IPS DF 4.7 (cell line): ENCODE measurements around the gene CNTNAP2.
"Not testable (repeated sequence)": the region's sequence is repeated elsewhere in the genome, so short reads cannot be mapped to it uniquely, and the experiment has no call there.

Source experiments
- DNase-seq: peaks from one replicate; pipeline ENCODE4 v3.0.0-alpha.2; 2013; ENCODE audit warnings: low spot score; ENCODE audit errors: extremely low read depth

The CNTNAP2 gene

DNA sequence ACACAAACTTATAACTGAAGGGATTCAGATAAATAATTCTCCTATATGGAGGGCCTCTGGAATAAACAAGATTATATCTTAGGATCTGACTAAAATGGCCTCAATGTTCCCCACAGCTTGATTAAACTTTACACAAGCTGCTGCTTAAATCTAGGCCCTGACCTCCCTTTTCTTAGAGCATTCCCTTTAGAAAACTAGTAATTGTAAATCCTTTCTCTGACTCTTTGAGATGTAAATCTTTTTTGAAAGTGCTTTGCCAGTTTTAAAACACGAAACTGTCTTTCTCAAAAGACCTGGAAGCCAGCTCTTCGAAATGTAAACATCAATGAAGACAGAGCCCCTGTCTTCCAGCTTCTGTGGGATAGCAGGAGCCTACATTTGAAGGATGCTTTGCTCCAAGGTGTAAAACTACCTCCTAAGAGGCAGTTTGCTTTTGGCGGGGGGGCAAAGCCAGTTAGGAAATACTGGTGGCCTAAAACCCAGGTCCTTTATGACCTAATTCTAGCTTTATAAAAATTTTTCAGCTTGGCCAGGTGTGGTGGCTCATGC, 758.7 kb downstream of the CNTNAP2 start:
- DNase-seq, result no peak

DNA sequence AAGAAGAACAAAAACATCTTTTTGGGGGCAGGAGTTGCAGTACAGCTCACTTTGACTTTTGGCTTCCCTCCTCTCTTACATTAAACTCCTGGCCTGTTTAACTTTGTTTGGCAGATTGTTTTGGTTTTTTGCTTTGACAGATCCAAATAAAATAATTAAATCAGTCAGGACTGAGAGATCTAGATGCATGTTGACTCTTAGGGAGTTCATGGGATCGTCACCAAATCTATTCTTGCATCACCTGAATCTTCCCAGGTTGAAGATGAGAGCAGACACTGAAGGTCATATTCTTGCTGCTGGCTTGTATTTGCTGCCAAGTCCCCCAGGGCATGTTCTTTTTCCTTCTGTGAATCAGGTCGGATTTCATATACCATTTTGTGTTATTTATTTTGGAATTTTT, 759.4 kb downstream of the CNTNAP2 start:
- no peak for DNase-seq

DNA sequence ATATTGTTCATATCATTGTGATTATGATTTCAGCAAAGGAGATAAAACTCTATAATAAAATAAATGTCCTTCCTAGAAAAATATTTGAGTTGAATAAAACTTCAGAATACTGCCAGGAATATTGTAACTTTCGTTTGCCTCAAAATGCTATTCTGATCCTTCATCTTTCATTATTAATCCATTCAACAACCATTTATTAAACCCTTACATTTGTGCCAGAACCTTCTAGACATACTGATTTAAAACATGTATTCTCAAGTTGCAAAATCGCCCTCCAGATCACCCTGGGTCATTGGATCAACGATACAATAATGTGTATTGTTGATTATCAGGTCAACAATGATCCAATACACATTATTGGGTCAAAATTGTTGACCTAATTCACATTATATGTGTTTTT, 759.8 kb downstream of the CNTNAP2 start:
- DNase-seq, result no peak

DNA sequence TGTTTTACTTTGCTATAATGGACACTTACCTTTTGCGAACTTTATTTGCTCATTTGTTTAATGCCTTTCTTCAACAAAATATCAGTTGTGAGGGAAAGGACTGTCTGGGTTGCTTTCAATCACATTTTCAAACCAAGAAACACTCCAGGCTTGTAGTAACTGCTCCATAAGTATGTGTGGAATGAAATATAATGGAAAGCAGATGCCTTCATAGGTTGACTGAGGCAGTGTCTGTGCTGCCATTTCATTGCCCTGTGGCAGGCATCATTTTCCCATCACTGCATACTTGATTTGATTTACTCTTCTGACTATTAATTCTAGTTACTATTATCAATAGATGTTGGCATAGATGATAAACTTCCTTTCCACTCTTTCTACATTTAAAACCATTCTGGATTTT, 762.3 kb downstream of the CNTNAP2 start:
- no peak for DNase-seq

DNA sequence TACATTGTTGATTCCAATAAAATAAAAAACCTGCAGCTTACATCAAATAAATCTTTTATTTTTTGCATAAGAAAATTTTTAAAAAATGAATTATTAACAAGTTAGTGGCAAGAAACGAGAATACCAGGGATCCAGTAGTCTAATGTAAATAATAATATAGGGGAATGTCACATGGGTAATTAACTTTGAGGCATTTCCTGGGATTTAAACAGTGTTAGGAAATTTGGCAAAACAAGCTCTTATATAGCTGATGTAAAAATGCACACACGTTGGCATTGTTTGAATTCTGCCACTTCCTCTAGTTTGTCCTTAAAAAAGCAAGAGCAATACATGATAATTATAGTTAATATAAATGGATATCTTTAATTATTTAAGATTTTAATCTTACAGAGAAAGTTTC, 768.6 kb downstream of the CNTNAP2 start:
- DNase-seq, result no peak

DNA sequence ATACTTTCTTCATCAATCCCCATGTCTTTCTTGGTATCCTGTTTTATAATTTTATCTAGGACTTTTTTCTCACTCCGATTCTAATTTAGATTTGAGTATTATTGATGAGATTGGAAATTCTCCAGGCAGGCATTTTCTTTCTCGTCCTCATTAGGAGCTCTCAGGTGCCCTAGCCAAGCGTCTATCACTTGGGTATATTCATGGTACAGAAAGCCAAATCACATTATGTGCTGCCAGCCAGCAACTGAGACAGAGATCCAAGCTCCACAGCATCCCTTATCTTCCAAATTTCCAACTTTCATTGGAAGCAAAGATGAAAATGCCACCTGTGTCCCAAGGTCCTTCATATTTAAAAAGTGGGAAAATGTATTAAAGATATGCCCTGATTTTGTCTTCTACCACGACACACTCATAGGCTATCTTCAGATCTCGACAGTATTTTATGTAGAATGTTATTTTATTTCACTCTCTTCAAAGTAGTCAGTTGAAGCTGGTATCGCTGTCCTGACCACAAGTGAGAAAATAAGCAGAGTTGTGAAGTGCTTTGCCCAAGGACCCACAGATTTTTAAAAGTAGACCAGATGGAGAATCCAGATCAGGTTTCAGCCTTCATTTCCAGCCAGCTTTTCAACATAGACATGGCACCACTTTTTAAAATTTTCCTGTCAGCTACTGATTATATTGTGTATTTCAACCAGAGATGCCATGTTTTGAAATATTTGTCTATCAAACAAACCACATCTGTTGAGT, 773.4 kb downstream of the CNTNAP2 start:
- no peak for DNase-seq

DNA sequence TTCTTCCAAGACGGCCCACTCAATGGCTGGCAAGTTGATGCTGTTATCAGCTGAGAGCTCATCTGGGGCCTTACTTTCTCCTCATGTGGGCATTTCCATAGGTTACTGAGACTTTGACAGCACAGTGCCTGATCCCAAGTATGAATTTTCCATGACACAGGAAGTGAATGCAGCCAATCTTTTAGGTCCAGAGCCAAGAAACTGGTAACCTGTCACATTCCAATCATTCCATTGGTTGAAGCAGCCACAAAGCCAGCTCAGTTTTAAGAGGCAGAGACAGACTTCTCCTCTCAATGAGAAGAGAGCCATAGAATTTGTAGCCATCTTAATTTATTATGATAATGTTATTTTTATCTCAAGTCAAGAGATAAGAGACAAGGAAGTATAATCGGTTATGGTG, 775.5 kb downstream of the CNTNAP2 start:
- peak; percentile 11 for DNase-seq

DNA sequence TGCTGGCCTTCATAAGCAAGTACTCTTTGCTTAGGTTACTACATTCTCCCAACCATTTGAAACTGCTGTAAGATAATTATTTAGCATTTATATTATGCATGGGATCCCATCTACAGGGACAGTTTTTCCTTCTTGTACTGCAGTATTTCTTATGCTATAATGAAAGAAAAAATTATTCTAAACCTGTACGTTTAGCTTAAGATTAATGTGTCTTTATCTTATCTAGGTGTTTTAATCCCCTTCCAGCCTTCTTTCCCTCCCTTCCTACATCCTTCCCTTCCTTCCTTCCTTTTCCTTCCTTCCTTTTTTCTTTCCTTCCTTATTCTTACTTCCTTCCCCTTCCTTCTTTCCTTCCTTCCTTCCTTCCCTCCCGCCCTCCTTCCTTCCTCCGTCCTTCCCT, 778.3 kb downstream of the CNTNAP2 start:
- DNase-seq, result no peak

DNA sequence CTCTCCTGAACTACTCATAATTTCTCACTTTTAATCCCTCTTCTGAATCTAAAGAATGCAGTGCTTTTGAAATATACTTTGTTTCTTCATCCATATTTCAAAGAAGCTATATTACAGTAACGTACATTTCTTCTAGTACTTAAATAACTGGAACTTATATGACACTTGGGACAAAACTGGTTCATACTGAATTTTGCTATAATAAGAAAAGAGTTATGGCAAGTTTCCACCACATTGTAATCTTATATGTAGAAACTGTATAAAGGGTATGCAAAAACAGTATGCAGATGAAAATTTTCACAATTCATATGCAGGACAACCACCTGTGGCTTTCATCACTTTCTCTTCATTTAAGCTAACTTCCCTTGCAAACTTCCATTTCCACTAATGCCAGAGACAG, 785.7 kb downstream of the CNTNAP2 start:
- DNase-seq, result no peak

DNA sequence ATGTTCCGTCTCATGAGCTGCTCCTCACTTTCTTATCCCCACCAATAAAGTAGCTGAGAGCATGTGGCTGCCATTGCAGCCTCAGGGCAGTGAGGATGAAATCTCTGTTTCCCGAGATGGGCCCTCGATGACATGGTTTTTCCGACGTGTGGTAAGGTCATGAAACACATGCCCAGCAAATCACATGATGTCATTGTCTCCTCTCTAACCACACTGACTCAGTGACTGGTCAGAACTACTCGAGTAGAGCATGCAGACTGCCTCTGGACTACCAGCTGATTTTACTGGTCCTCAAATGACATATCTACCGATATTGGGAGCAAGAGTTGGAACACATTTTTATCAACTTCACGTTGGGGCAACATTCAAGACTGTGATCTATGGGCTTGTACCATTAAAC, 786.1 kb downstream of the CNTNAP2 start:
- DNase-seq, result no peak

DNA sequence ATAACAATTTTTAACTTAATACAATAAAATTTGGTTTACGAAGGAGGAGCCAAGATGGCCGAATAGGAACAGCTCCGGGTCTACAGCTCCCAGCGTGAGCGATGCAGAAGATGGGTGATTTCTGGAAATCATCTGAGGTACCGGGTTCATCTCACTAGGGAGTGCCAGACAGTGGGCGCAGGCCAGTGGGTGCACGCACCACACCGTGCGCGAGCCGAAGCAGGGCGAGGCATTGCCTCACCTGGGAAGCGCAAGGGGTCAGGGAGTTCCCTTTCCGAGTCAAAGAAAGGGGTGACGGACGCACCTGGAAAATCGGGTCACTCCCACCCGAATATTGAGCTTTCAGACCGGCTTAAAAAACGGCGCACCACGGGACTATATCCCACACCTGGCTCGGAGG, 789.1 kb downstream of the CNTNAP2 start:
- DNase-seq, result not testable (repeated sequence)

DNA sequence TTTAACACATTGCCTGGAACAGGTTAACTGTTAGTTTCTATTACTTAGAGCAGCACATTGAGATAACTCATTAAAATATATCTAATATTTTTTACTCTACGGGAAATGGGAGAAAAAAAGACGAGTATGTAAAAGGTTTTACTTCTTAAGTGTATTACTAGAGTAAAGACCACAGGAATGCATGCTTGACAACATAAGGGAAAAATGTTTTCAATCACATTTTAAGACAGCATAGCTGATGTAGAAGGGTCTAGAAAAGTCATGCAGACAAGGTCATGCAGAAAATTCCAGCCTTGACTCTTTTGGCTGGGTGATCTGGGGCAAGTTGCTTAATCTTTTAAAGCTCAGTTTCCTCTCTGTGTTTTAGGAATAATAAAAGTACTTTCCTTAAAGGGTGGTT, 806.2 kb downstream of the CNTNAP2 start:
- DNase-seq, result no peak

DNA sequence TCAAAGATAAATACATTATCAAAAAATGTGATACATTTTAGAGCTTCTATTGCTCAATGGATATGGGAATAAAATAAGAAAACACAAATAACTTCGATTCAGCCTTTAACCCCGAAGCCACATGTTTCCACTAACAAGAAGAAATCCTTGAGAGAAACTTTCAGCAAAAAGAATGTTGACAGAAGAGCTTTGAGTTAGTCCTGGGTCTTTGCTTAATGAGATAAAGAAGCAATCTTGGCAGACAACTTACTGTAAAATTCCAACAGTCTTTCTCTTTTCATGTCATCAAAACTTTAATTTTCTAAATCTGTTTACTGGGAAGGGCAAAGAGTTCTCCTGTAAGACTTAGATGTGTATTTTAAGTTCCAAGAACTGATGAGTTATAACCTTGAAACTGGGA, 810.2 kb downstream of the CNTNAP2 start:
- no peak for DNase-seq

DNA sequence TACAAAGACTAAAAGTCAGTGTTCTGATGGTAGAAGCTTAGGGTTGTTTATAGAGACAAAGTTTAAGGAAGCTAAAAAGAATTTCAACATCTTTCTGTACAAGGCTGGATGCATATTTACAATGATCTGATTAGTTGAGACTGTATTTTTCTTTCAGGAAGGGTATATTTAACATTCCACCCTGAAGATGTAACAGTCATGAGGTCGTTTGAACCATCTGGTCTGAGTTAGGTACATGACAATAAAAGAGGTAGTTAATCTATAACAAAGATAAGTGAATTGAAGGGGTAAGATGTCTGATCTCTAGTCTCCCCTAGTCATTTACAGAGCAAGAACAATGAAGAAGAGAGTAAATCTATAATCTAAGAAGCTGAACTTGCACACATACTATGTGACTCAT, 821.2 kb downstream of the CNTNAP2 start:
- DNase-seq, result no peak

DNA sequence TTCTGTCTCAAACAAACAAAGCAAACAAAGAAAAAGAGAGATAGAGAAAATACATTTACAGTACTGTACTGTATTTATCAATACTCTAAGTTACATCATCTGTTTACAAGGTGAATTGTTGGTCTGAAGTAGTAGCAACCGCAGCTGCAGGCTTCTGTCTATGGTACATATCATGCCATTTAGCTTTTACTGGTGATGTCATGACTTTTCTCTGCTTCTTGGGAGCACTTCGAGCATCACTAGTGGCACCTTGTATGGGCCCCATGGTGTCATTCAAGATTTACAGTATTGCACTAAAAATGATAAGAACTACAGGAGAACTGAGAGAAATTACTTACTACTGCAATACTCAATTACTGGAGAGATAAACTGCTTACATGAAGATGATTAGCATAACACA, 826.9 kb downstream of the CNTNAP2 start:
- no peak for DNase-seq

DNA sequence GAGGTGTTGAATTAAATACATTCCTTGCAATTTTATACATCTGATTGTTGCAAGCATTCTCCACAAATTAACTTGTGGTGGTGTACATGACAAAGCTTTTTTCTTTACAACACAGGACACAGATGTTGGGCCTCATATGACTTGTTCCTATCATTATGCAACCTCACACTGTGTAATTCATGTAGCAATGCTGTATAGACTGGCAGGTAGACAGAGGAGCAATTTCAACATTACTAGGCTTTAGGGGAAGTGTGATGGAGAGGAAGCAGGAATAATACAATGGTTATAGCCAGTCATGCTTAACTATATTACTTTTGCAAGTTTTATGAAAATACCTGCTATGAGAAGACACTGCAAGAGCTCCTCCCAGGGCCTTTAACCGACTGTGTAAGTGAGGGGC, 832.1 kb downstream of the CNTNAP2 start:
- DNase-seq, result no peak

DNA sequence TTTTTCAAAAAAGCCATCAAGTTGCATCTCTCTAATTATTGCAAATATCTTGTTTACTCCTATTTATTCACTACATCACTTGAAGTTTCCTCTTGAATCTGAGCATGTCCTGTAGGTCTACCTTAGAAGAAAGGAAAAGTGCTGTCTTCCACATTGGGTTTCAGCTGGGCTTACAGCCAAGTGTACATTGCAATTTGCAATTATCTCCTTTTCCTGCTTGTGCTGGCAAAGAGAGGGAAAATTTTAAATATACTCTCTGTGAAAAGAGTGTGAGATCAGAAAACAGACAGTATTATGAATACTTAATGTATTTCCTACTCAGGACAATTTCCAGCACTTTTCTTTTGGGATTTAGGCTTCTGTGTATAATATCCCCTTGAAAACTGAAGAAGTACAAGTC, 839.7 kb downstream of the CNTNAP2 start:
- no peak for DNase-seq

DNA sequence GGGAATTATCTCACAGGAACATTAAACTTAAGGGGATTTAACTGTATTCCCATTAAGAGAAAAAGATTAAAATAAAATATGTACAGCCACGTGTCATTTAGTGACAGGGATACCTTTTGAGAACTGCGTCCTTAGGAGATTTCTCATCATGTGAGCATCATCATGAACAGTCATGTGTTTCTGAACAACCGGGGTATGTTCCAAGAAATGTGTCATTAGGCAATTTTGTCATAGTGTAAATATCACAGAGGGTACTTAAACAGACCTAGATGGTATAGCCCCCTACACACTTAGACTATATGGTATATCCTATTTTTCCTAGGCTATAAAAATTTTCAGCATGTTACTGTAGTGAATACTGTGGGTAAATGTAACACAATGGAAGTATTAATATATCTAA, 840.3 kb downstream of the CNTNAP2 start:
- DNase-seq, result no peak

DNA sequence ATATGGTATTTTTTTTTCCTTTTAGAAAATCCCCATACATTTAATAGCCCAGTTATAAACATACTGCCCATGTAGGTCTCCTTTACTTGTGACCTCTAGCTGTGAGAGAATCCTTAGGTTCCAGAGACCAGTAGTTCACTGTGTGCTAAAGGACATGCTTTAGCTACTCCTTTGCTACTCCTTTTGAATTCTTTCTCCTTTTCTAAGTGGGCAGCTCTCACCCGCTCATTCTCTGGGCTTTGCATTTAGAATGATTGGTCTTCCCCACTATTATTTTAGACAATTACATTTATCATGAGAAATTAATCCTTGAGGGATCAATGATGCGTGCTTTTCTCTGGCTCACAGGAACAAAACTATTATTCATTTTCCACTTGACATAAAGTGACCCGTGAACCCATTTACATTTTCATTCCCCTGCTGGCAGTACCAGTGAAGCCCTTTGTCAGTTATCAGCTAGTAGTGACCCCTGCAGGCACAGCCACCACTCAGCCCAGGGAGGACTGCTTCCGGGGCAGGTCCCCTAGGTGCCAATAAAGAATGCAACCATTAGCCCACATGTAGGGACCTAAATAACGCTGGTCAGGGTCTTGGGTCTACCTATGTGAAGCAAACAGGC, 844.3 kb downstream of the CNTNAP2 start:
- peak; percentile 19 for DNase-seq

DNA sequence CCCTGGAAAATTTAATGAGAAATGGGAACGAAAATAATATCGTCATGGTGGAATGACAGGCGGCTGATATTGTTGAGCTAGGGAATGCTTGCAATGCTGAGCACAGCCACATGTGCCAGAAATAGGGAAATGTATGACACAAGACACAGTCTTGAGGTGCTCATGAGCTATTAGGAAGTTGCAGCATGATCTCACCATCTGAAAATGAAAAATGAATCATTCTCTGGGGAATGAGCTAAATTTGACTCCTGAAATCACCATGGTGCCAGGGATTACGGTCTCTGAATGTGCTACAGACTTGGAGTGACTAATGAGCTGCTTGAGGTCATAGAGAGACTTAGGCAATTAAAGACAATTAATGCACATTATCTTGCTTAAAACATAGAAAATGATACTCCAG, 845.0 kb downstream of the CNTNAP2 start:
- no peak for DNase-seq

DNA sequence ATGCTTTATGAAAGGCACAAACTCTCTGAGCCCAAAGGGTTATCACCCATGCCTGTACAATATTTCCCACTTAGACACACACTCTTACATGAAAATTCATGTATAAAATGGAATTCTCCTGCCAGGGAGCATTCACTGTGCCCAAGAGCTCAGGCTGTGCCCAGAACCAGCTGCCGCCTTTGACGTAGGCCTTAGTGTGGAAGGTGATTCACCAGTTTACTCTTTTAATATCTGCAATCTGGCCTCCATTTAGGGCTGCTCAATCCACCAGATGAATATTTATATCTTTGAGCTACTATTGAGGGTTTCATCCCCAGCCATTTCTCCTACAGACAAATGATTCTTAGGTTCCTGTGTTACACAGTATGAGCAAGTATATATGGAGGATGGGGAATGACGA, 849.7 kb downstream of the CNTNAP2 start:
- DNase-seq, result no peak

DNA sequence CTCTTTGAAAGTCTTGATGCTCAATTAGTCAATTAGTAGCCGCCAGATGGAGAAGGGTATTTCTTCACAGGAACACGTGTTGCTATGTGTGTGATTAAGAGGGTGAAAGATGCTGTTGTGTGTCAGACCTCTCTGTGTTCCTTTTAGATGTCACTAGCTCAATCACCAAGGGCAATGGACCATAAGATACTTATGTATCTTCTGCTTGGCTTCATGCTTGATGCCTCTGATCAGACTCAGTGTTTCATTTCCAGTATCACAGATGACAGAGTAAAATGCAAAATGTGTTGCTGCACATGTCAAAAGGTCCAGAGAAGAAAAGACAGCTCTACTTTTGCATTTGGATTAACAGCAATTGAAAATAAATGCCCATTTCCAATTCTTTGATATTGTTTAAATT, 865.9 kb downstream of the CNTNAP2 start:
- no peak for DNase-seq

DNA sequence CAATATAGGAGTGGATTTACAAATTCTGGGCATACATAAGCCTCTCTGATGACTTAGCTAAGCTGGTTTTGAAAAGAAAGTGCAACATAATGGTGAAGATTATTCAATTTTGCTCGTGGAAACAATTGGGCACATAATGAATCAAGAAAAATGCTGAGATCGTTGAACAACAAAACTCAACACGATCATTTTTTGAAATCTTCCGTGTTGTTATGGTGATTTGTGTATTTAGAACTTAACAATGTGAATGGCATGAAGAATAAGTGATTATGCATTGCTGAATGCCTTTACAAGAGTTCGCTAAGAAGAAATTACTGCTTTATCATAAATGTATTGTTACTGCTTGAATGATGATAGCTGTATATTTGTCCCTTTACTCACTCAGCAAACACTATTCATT, 875.0 kb downstream of the CNTNAP2 start:
- DNase-seq, result no peak
